ENCODE measurements around the gene ZNF438. TPM values are rescaled to one million over a fixed set of nuclear protein-coding genes. Genes with fewer than 3 reads are reported as not detected.

The ZNF438 gene
- total RNA-seq, 1 experiment from 2014 or later = 2.0 TPM

DNA sequence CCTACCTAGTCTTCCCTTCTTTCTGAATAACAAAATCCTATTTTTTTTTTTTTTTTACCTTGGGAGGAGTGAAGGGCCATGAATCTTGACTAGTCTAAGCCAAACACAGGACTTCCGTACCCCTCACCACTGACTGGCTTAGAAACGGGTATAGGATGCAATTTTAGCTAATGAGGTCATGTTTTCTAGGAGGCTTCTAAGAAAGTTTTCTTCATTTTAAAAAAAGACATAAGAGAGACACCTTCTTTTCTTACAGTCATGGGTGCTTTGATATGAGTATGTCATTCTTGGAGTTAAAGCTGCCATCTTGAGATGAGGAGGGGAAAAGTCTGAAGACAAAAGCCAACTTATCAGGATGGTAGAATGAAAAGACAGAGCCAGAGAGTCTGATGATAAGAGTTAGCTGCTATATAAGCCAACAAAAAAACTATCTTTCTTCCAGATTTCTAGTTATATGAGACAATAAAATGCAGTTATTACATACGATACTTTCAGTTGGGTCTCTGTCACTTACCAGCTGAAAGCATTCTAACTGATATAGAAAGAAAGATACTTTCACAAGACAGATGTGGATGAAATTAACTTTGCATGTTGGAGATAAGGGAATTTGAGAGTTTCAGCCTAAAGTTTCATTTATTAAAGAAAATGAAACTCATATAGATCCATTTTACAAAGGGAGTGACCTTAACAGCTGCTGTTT lies 34.0 kb downstream of the ZNF438 start:
- peaks cover 17% of the 10 kb centered on the region for H3K9me3 ChIP-seq (ENCODE audit: low read depth, low read length, poor library complexity, severe bottlenecking)
- H3K27me3 ChIP-seq (replicated peaks; ENCODE audit: insufficient read depth, low read depth, low read length, poor library complexity) = no peaks in the 10 kb centered on the region
- H3K4me1 ChIP-seq (ENCODE audit: insufficient read depth, low read length, poor library complexity, severe bottlenecking) = no peaks in the 10 kb centered on the region
- TF ChIP-seq EZH2 (IDR thresholded peaks at IDR 0.05; ENCODE audit: borderline replicate concordance, low read depth, low read length, poor library complexity, severe bottlenecking) = no peak
- TF ChIP-seq, protein P1, sequence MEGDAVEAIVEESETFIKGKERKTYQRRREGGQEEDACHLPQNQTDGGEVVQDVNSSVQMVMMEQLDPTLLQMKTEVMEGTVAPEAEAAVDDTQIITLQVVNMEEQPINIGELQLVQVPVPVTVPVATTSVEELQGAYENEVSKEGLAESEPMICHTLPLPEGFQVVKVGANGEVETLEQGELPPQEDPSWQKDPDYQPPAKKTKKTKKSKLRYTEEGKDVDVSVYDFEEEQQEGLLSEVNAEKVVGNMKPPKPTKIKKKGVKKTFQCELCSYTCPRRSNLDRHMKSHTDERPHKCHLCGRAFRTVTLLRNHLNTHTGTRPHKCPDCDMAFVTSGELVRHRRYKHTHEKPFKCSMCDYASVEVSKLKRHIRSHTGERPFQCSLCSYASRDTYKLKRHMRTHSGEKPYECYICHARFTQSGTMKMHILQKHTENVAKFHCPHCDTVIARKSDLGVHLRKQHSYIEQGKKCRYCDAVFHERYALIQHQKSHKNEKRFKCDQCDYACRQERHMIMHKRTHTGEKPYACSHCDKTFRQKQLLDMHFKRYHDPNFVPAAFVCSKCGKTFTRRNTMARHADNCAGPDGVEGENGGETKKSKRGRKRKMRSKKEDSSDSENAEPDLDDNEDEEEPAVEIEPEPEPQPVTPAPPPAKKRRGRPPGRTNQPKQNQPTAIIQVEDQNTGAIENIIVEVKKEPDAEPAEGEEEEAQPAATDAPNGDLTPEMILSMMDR (conservative IDR thresholded peaks at IDR 0.05; ENCODE audit: low read depth, low read length) = no peak
- no TSS peak for BruUV-seq (replicated peaks)
- no peak overlapping the region for H3K27ac ChIP-seq (ENCODE audit: low read depth, low read length, poor library complexity, severe bottlenecking)
- no peak for DNase-seq (ENCODE audit: low spot score)
- CTCF ChIA-PET = no interaction called here
- H3K36me3 ChIP-seq (ENCODE audit: insufficient read depth, low read length, poor library complexity, severe bottlenecking) = no peaks in the 10 kb centered on the region
- intact Hi-C loops (cut with micrococcal nuclease; ENCODE audit: unreplicated experiment) = no loop called here
- POLR2A ChIA-PET (ENCODE audit: low non-redundant PET) = no interaction called here
- H3K4me3 ChIP-seq (ENCODE audit: low read depth, low read length, poor library complexity, severe bottlenecking) = no peak overlapping the region

DNA sequence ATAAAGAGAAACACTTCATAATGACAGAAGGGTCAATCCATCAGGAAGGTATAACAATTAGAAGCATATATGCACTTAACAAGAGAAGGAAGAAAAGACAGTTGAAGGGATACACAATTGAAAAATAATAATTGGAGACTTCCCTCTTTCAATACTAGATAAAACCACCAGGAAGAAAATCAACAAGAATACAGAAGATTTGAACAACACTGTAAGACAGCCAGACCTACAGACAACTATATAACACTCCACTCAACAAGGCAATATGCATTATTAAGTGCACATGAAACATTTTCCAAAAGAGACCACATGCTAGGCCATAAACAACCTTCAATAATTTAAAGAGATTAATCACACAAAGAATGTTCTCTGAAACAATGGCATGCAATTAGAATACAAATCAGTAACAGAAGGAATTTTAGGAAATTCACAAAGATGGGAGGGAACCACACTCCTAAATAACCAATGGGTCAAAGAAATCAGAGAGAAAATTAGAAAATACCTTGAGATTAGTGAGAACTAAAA lies 35.1 kb downstream of the ZNF438 start:
- CTCF ChIA-PET = no interaction called here

DNA sequence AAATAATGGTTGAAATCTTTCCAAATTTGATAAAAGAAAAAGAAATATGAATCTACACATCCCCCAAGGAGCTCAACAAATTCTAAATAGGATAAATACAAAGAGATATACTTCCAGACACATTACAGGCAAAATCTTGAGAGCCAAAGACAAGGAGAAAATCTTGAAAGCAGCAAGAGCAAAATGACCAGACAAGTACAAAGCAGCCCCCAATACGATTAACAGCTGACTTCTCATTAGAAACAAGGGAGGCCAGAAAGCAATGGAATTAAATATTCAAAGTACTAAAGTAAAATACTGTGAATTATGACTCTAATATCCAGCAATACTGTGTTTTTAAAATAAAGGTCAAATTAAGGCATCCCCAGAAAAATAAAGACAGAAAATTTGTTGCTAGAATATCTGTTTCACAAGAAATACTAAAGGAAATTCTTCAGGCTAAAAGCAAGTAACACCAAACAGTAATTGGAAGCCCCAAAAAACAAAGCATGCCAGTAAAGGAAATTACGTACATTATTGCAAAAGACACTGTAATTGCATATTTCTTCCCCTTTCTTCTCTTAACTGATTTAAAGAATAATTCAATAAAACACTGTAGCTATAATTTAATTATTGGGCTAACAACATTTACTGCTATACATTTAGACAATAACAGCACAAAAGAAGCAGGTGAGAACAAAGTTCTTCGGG lies 36.4 kb downstream of the ZNF438 start:
- TF ChIP-seq EZH2 (IDR thresholded peaks at IDR 0.05; ENCODE audit: borderline replicate concordance, low read depth, low read length, poor library complexity, severe bottlenecking) = no peak
- TF ChIP-seq, protein P1 (conservative IDR thresholded peaks at IDR 0.05; ENCODE audit: low read depth, low read length) = no peak
- BruUV-seq (replicated peaks) = no TSS peak
- POLR2A ChIA-PET (ENCODE audit: low non-redundant PET) = no interaction called here
- Histone ChIP-seq H3K4me1 (ENCODE audit: insufficient read depth, low read length, poor library complexity, severe bottlenecking) (no peaks in the 10 kb centered on the region), H3K36me3 (ENCODE audit: insufficient read depth, low read length, poor library complexity, severe bottlenecking) (no peaks in the 10 kb centered on the region), H3K9me3 (ENCODE audit: low read depth, low read length, poor library complexity, severe bottlenecking) (peaks cover 17% of the 10 kb centered on the region), H3K27ac (ENCODE audit: low read depth, low read length, poor library complexity, severe bottlenecking) (no peak overlapping the region), H3K4me3 (ENCODE audit: low read depth, low read length, poor library complexity, severe bottlenecking) (no peak overlapping the region), H3K27me3 (replicated peaks; ENCODE audit: insufficient read depth, low read depth, low read length, poor library complexity) (no peaks in the 10 kb centered on the region)
- CTCF ChIA-PET = no interaction called here
- intact Hi-C loops (cut with micrococcal nuclease; ENCODE audit: unreplicated experiment) = no loop called here
- no peak for DNase-seq (ENCODE audit: low spot score)

More for the DNA sequence above, 35.1 kb downstream of the ZNF438 start:
- Histone ChIP-seq H3K4me1 (ENCODE audit: insufficient read depth, low read length, poor library complexity, severe bottlenecking) (no peaks in the 10 kb centered on the region), H3K27me3 (replicated peaks; ENCODE audit: insufficient read depth, low read depth, low read length, poor library complexity) (no peaks in the 10 kb centered on the region), H3K27ac (ENCODE audit: low read depth, low read length, poor library complexity, severe bottlenecking) (no peak overlapping the region), H3K9me3 (ENCODE audit: low read depth, low read length, poor library complexity, severe bottlenecking) (peaks cover 17% of the 10 kb centered on the region), H3K4me3 (ENCODE audit: low read depth, low read length, poor library complexity, severe bottlenecking) (no peak overlapping the region), H3K36me3 (ENCODE audit: insufficient read depth, low read length, poor library complexity, severe bottlenecking) (no peaks in the 10 kb centered on the region)
- no TSS peak for BruUV-seq (replicated peaks)
- POLR2A ChIA-PET (ENCODE audit: low non-redundant PET) = no interaction called here
- intact Hi-C loops (cut with micrococcal nuclease; ENCODE audit: unreplicated experiment) = no loop called here
- TF ChIP-seq, protein P1 (conservative IDR thresholded peaks at IDR 0.05; ENCODE audit: low read depth, low read length) = no peak
- no peak for TF ChIP-seq EZH2 (IDR thresholded peaks at IDR 0.05; ENCODE audit: borderline replicate concordance, low read depth, low read length, poor library complexity, severe bottlenecking)
- DNase-seq (ENCODE audit: low spot score) = no peak
